ENCODE results near the gene TNKS2. TPM values are rescaled to one million over a fixed set of nuclear protein-coding genes. Genes with fewer than 3 reads are reported as not detected.
"Not testable (repeated sequence)": the region's sequence is repeated elsewhere in the genome, so short reads cannot be mapped to it uniquely, and the experiment has no call there.

TNKS2 gene
- 27.9 TPM for polyA plus RNA-seq (2013, experiment 1 of 2)
- 28.9 TPM for polyA plus RNA-seq (2013, experiment 2 of 2)

GRCh38 chr10:91797874-91798648, at the start of gene TNKS2:
Gene TNKS2 (plus strand): TSS chr10:91798426. CDS start chr10:91798691, 265 bp downstream.
- H3K4me2 ChIP-seq (ENCODE audit: low read length, poor library complexity, severe bottlenecking): peak within 1 kb of the TSS; percentile 68
- peak within 1 kb of the TSS; percentile 97 for H3K27ac ChIP-seq (ENCODE audit: low read length, poor library complexity, severe bottlenecking)
- peak within 1 kb of the TSS in 1 of 2 experiments; percentile 93 for H3K14ac ChIP-seq (ENCODE audit: low read length in 2 of 2)
- 0% methylated on average over 50 of the region's 64 CpGs for WGBS
- H3K4me1 ChIP-seq (ENCODE audit: control insufficient read depth, insufficient read depth, low read depth, low read length): peaks cover 1% of the 10 kb centered on the region
- H3K9ac ChIP-seq (ENCODE audit: low read length): peak within 1 kb of the TSS; percentile 92
- no peaks in the 10 kb centered on the region for H3K27me3 ChIP-seq (ENCODE audit: control insufficient read depth in 1 of 2, insufficient read depth in 1 of 2, low read length in 2 of 2)
- H2BK5ac ChIP-seq (ENCODE audit: low read depth, low read length, poor library complexity, severe bottlenecking): peak within 1 kb of the TSS; percentile 68
- H4K91ac ChIP-seq (ENCODE audit: low read length): peak within 1 kb of the TSS; percentile 78
- H3K36me3 ChIP-seq (ENCODE audit: control insufficient read depth in 1 of 2, insufficient read depth in 2 of 2, low read depth in 1 of 2, low read length in 2 of 2): peaks cover under 1 to 11% of the 10 kb centered on the region in 2 experiments
- H2AK5ac ChIP-seq (ENCODE audit: low read length, severe bottlenecking): peak within 1 kb of the TSS; percentile 16
- H2BK120ac ChIP-seq (ENCODE audit: low read depth, low read length): peak within 1 kb of the TSS; percentile 82
- DNase-seq: peak; percentile 94
- no peaks in the 10 kb centered on the region for H3K79me1 ChIP-seq (replicated peaks; ENCODE audit: low read length, poor library complexity, severe bottlenecking)
- peak within 1 kb of the TSS; percentile 90 for H4K8ac ChIP-seq (ENCODE audit: low read length)
- no peaks in the 10 kb centered on the region for H3K9me3 ChIP-seq (ENCODE audit: control insufficient read depth, low read length)
- H3K18ac ChIP-seq (ENCODE audit: low read depth in 1 of 2, low read length in 2 of 2): peak within 1 kb of the TSS; percentile 89 to 99
- H2BK15ac ChIP-seq (ENCODE audit: low read depth, poor library complexity, severe bottlenecking): peak within 1 kb of the TSS; percentile 86
- peak within 1 kb of the TSS; percentile 46 to 99 for H3K4ac ChIP-seq (ENCODE audit: low read depth in 1 of 2, low read length in 2 of 2)
- peak within 1 kb of the TSS; percentile 68 for H2AFZ ChIP-seq (ENCODE audit: low read depth, low read length)
- H3K4me3 ChIP-seq (ENCODE audit: insufficient read depth in 1 of 2, low read depth in 1 of 2, low read length in 2 of 2): peak within 1 kb of the TSS; percentile 97
- H3K23ac ChIP-seq (ENCODE audit: low read length in 2 of 2): peak within 1 kb of the TSS in 1 of 2 experiments; percentile 81
- peak within 1 kb of the TSS in 1 of 2 experiments; percentile 82 for H2BK12ac ChIP-seq (ENCODE audit: low read length in 2 of 2)

GRCh38 chr10:91749592-91749991, 48.6 kb upstream of the TNKS2 start:
- not testable (repeated sequence) for H3K4me2 ChIP-seq (ENCODE audit: low read length, poor library complexity, severe bottlenecking); H3K14ac ChIP-seq (ENCODE audit: low read length in 2 of 2); H3K79me1 ChIP-seq (replicated peaks; ENCODE audit: low read length, poor library complexity, severe bottlenecking); H3K36me3 ChIP-seq (ENCODE audit: control insufficient read depth in 1 of 2, insufficient read depth in 2 of 2, low read depth in 1 of 2, low read length in 2 of 2); H3K27me3 ChIP-seq (ENCODE audit: control insufficient read depth in 1 of 2, insufficient read depth in 1 of 2, low read length in 2 of 2); H3K9me3 ChIP-seq (ENCODE audit: control insufficient read depth, low read length); H3K4ac ChIP-seq (ENCODE audit: low read depth in 1 of 2, low read length in 2 of 2); H2BK12ac ChIP-seq (ENCODE audit: low read length in 2 of 2); H2AFZ ChIP-seq (ENCODE audit: low read depth, low read length); H3K27ac ChIP-seq (ENCODE audit: low read length, poor library complexity, severe bottlenecking); H3K9ac ChIP-seq (ENCODE audit: low read length); H3K4me1 ChIP-seq (ENCODE audit: control insufficient read depth, insufficient read depth, low read depth, low read length); H4K8ac ChIP-seq (ENCODE audit: low read length); H2AK5ac ChIP-seq (ENCODE audit: low read length, severe bottlenecking); H4K91ac ChIP-seq (ENCODE audit: low read length); H2BK5ac ChIP-seq (ENCODE audit: low read depth, low read length, poor library complexity, severe bottlenecking); H3K23ac ChIP-seq (ENCODE audit: low read length in 2 of 2); H2BK15ac ChIP-seq (ENCODE audit: low read depth, poor library complexity, severe bottlenecking); H2BK120ac ChIP-seq (ENCODE audit: low read depth, low read length); DNase-seq; H3K18ac ChIP-seq (ENCODE audit: low read depth in 1 of 2, low read length in 2 of 2); H3K4me3 ChIP-seq (ENCODE audit: insufficient read depth in 1 of 2, low read depth in 1 of 2, low read length in 2 of 2)
- 98% methylated on average over 18 of the region's 20 CpGs for WGBS

GRCh38 chr10:91756286-91756685, 41.9 kb upstream of the TNKS2 start:
- Histone ChIP-seq H3K36me3 (ENCODE audit: control insufficient read depth in 1 of 2, insufficient read depth in 2 of 2, low read depth in 1 of 2, low read length in 2 of 2) (no peaks in the 10 kb centered on the region), H2AFZ (ENCODE audit: low read depth, low read length) (no peak overlapping the region), H4K91ac (ENCODE audit: low read length) (no peak overlapping the region), H3K14ac (ENCODE audit: low read length in 2 of 2) (no peak overlapping the region), H3K79me1 (replicated peaks; ENCODE audit: low read length, poor library complexity, severe bottlenecking) (no peaks in the 10 kb centered on the region), H2BK120ac (ENCODE audit: low read depth, low read length) (no peak overlapping the region), H3K4me2 (ENCODE audit: low read length, poor library complexity, severe bottlenecking) (no peak overlapping the region), H3K4ac (ENCODE audit: low read depth in 1 of 2, low read length in 2 of 2) (no peak overlapping the region), H4K8ac (ENCODE audit: low read length) (no peak overlapping the region), H2BK15ac (ENCODE audit: low read depth, poor library complexity, severe bottlenecking) (no peak overlapping the region), H3K27me3 (ENCODE audit: control insufficient read depth in 1 of 2, insufficient read depth in 1 of 2, low read length in 2 of 2) (peaks cover 0 to 9% of the 10 kb centered on the region in 2 experiments), H2BK5ac (ENCODE audit: low read depth, low read length, poor library complexity, severe bottlenecking) (no peak overlapping the region), H3K9ac (ENCODE audit: low read length) (no peak overlapping the region), H3K18ac (ENCODE audit: low read depth in 1 of 2, low read length in 2 of 2) (no peak overlapping the region), H3K4me1 (ENCODE audit: control insufficient read depth, insufficient read depth, low read depth, low read length) (no peaks in the 10 kb centered on the region), H3K4me3 (ENCODE audit: insufficient read depth in 1 of 2, low read depth in 1 of 2, low read length in 2 of 2) (no peak overlapping the region), H3K9me3 (ENCODE audit: control insufficient read depth, low read length) (no peaks in the 10 kb centered on the region), H2AK5ac (ENCODE audit: low read length, severe bottlenecking) (no peak overlapping the region), H3K27ac (ENCODE audit: low read length, poor library complexity, severe bottlenecking) (no peak overlapping the region), H2BK12ac (ENCODE audit: low read length in 2 of 2) (no peak overlapping the region), H3K23ac (ENCODE audit: low read length in 2 of 2) (no peak overlapping the region)
- WGBS: 44% methylated on average over 2 of the region's 2 CpGs
- peak; percentile 78 for DNase-seq

- Histone ChIP-seq H3K23ac (ENCODE audit: low read length in 2 of 2) (no peak overlapping the region), H2AK5ac (ENCODE audit: low read length, severe bottlenecking) (no peak overlapping the region), H2BK15ac (ENCODE audit: low read depth, poor library complexity, severe bottlenecking) (no peak overlapping the region), H3K79me1 (replicated peaks; ENCODE audit: low read length, poor library complexity, severe bottlenecking) (no peaks in the 10 kb centered on the region), H3K14ac (ENCODE audit: low read length in 2 of 2) (no peak overlapping the region), H3K9me3 (ENCODE audit: control insufficient read depth, low read length) (no peaks in the 10 kb centered on the region), H3K27ac (ENCODE audit: low read length, poor library complexity, severe bottlenecking) (no peak overlapping the region), H3K9ac (ENCODE audit: low read length) (no peak overlapping the region), H2BK5ac (ENCODE audit: low read depth, low read length, poor library complexity, severe bottlenecking) (no peak overlapping the region), H3K36me3 (ENCODE audit: control insufficient read depth in 1 of 2, insufficient read depth in 2 of 2, low read depth in 1 of 2, low read length in 2 of 2) (no peaks in the 10 kb centered on the region), H3K18ac (ENCODE audit: low read depth in 1 of 2, low read length in 2 of 2) (no peak overlapping the region), H2BK120ac (ENCODE audit: low read depth, low read length) (no peak overlapping the region), H2BK12ac (ENCODE audit: low read length in 2 of 2) (no peak overlapping the region), H3K4me1 (ENCODE audit: control insufficient read depth, insufficient read depth, low read depth, low read length) (no peaks in the 10 kb centered on the region), H3K27me3 (ENCODE audit: control insufficient read depth in 1 of 2, insufficient read depth in 1 of 2, low read length in 2 of 2) (peaks cover 0 to 13% of the 10 kb centered on the region in 2 experiments), H3K4ac (ENCODE audit: low read depth in 1 of 2, low read length in 2 of 2) (no peak overlapping the region), H3K4me2 (ENCODE audit: low read length, poor library complexity, severe bottlenecking) (no peak overlapping the region), H3K4me3 (ENCODE audit: insufficient read depth in 1 of 2, low read depth in 1 of 2, low read length in 2 of 2) (no peak overlapping the region), H2AFZ (ENCODE audit: low read depth, low read length) (no peak overlapping the region), H4K8ac (ENCODE audit: low read length) (no peak overlapping the region), H4K91ac (ENCODE audit: low read length) (no peak overlapping the region)
- WGBS: 100% methylated on average over 1 of the region's 3 CpGs
- DNase-seq: peak; percentile 70
Observed at GRCh38 chr10:91758303-91759146, 39.7 kb upstream of the TNKS2 start.

Measured in mesenchymal stem cell (in vitro differentiated cells and primary cell).